ENCODE measurements around the gene MRAP.

DNA sequence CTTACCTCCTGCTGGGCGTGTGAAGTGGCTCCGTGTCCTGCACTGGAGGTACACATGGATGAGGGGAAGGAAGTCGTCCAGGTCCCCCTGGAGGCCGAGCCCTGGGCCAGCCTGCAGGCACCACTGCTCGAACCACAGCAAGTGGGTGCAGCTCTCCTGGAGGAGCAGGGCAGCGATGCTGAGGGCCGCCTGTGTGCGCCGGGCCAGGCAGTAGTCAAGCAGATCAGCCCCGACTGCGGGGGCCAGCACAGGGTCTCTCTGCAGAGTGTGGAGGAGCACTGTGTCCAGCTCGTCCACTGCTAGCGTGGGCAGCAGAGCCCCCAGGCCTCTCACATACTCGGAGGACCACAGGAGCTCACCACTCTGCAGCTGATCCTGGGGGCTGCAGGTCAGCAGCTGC is 48.3 kb downstream of the MRAP start:
- TF ChIP-seq, protein P1, sequence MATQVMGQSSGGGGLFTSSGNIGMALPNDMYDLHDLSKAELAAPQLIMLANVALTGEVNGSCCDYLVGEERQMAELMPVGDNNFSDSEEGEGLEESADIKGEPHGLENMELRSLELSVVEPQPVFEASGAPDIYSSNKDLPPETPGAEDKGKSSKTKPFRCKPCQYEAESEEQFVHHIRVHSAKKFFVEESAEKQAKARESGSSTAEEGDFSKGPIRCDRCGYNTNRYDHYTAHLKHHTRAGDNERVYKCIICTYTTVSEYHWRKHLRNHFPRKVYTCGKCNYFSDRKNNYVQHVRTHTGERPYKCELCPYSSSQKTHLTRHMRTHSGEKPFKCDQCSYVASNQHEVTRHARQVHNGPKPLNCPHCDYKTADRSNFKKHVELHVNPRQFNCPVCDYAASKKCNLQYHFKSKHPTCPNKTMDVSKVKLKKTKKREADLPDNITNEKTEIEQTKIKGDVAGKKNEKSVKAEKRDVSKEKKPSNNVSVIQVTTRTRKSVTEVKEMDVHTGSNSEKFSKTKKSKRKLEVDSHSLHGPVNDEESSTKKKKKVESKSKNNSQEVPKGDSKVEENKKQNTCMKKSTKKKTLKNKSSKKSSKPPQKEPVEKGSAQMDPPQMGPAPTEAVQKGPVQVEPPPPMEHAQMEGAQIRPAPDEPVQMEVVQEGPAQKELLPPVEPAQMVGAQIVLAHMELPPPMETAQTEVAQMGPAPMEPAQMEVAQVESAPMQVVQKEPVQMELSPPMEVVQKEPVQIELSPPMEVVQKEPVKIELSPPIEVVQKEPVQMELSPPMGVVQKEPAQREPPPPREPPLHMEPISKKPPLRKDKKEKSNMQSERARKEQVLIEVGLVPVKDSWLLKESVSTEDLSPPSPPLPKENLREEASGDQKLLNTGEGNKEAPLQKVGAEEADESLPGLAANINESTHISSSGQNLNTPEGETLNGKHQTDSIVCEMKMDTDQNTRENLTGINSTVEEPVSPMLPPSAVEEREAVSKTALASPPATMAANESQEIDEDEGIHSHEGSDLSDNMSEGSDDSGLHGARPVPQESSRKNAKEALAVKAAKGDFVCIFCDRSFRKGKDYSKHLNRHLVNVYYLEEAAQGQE (IDR thresholded peaks at IDR 0.05; ENCODE audit: insufficient replicate concordance, low read depth): no peak
- TF ChIP-seq, protein P2, sequence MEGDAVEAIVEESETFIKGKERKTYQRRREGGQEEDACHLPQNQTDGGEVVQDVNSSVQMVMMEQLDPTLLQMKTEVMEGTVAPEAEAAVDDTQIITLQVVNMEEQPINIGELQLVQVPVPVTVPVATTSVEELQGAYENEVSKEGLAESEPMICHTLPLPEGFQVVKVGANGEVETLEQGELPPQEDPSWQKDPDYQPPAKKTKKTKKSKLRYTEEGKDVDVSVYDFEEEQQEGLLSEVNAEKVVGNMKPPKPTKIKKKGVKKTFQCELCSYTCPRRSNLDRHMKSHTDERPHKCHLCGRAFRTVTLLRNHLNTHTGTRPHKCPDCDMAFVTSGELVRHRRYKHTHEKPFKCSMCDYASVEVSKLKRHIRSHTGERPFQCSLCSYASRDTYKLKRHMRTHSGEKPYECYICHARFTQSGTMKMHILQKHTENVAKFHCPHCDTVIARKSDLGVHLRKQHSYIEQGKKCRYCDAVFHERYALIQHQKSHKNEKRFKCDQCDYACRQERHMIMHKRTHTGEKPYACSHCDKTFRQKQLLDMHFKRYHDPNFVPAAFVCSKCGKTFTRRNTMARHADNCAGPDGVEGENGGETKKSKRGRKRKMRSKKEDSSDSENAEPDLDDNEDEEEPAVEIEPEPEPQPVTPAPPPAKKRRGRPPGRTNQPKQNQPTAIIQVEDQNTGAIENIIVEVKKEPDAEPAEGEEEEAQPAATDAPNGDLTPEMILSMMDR (IDR thresholded peaks at IDR 0.05; ENCODE audit: insufficient read depth, low read length): no peak

Data from HL-60 (cell line).